NCI-H526 (cell line): ENCODE results near the gene CBFA2T3.

Source experiments
- DNase-seq, 2 experiments: peaks; one replicate each; lab custom pipeline; 2025; lab: John Stamatoyannopoulos, UW

The CBFA2T3 gene

GRCh38 chr16:88939245-88939971 lies 37.6 kb downstream of the CBFA2T3 start:
- DNase-seq: peak in 1 of 2 experiments; percentile 20

DNA sequence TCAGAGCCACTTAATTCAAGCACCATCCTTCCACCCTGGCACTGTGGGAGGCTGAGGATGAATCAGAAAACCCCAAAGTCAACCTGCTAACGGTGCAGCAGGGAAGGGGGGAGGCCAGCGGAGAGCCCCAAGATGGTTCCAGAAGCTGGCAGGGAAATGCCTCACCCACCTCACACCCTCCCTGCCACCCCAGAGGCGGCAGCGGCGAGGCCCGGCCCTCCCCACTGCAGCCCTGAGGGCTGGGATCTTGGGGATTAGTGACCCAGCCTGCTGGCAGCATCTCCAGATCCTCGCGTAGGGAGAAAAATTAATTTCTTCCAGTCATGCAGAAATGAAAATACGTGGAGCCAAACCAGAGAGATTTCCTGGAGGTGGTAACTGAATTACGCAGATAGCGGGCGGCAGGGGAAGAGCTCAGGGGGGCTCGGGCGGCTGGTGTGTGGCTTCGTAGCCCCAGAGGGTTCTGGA lies 38.2 kb downstream of the CBFA2T3 start:
- no peak for DNase-seq

DNA sequence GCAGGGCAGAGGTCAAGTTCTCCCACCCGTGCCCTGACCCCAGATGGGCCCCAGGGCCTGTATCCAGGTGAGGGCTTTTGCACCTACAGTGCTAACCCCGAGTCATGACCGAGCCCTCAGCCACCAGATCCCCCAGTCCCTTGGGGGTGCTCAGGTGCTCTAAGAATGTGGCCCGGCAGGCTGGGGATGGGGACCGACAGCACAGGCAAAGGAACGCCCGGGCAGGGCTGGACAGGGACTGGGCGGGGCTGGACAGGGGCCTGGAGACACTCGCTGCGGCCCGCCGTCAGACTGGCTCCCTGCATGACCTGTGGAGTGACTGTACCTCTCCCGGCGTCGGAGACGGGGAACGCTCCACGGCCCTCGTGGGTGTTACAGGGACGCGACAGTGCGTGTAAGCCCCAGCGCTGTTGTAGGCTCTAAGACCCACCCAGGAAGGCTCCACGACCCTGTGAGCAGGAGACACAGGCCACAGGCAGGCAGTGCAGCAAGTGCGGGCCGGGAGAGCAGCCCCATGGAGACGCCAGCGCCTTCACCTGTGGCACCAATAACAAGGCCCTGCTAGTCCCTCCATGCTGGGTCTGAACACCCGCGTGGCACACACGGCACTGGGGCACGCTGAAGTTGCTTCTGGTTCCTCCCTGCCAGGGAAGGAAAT lies 38.8 kb downstream of the CBFA2T3 start:
- no peak for DNase-seq

GRCh38 chr16:88937206-88937621 lies 39.8 kb downstream of the CBFA2T3 start:
- no peak for DNase-seq

GRCh38 chr16:88936556-88937205 lies 40.3 kb downstream of the CBFA2T3 start:
- no peak for DNase-seq

DNA sequence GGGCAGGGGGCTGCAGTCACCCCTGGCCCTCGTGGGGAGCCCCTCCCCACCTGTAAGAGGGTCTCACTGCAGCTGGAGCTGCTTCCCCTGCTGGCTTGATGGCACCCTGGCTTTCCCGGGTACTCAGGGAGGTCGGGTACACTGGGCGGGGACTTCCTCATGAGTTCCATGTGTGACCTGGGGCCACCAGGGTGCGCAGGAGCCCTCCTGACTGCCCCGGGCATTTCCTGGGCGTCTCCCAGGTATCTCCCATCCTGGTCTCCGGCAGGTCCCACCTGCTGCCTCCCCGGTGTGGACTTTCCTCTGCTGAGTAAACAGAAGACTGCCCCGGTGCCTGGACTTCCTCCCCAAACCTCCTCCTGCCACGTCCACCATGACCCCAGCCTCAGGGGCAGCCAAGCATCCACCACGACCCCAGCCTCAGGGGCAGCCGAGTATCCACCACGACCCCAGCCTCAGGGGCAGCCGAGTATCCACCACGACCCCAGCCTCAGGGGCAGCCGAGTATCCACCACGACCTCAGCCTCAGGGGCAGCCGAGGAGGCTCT lies 40.9 kb downstream of the CBFA2T3 start:
- peak; percentile 7 to 21 for DNase-seq

GRCh38 chr16:88934066-88934667 lies 42.8 kb downstream of the CBFA2T3 start:
- no peak for DNase-seq

DNA sequence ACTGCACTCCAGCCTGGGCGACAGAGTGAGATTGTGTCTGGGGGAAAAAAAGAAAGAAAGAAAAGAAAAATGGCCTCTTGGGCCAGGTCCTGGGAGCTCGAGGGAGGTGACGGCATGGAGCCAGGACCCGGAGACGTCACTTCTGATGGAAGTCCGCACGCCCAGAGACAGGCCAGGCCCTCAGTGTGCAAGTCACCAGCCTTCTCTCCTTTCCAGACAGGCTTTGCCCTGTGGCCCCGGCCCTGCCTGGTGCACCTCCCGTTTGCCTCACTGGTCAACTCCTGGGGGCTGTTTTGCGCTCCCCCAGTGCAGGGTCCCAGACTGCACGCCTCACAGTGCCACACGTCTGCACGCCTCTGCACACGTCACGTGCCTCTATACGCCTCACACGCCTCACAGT lies 44.1 kb downstream of the CBFA2T3 start:
- DNase-seq: no peak

DNA sequence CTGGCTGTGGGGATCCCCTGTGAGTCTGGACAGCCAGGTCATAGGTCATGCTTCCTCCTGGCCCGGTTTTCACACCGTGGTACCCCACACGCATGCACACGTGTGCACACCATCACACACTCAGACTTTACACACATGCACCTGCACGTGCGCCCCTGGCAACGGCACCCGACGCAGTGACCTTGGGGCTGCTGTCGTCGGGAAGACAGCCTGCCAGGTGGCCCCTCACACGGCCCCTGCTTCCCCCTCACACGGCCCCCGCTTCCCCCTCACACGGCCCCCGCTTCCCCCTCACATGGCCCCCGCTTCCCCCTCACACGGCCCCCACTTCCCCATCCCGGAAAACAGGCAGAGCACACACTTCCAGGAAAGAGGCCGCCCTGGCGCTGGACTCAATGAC lies 45.1 kb downstream of the CBFA2T3 start:
- DNase-seq: no peak

- DNase-seq: no peak
These were observed 45.6 kb downstream of the CBFA2T3 start for GRCh38 chr16:88931373-88931900.

GRCh38 chr16:88930716-88931115 lies 46.3 kb downstream of the CBFA2T3 start:
- DNase-seq: no peak

DNA sequence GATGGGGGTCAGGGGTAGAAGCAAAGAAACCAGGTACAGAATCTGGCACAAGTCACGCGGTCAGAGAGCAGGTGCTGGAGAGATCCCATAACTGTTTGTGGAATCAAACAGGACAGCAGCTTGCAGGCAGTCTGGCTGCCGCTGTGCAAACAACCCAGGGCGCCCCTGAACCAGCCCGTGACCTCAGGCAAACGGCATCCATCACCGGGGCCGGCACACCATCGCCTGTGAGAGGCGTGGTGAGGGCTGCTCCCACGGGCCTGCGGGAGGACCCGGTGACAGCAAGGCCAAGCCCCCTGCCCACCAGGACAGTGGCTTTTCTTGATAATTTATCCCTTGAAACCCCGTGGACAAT lies 47.9 kb downstream of the CBFA2T3 start:
- peak; percentile 29 to 66 for DNase-seq

- peak; percentile 25 to 72 for DNase-seq
These were observed 48.5 kb downstream of the CBFA2T3 start for GRCh38 chr16:88928405-88929090.

DNA sequence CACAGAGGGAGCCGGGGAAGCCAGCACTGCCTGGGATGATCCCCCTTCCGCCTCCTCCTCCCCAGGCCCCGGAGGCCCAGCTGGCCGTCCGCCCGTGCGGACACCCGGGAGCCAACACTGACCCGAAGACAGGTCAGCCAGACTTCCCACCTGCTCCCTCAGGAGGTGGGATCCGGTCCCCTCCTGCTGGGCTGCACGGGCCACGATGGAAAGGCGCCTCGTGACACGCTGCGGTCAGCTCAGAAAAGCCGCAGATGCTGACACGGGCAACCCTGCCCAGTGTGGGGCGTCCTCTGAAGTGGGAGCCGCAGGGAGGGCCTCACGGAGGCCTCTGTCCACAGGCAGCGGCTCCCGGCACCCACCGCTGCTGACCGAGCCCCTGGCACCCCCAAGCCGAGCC lies 49.3 kb downstream of the CBFA2T3 start:
- DNase-seq: no peak

DNA sequence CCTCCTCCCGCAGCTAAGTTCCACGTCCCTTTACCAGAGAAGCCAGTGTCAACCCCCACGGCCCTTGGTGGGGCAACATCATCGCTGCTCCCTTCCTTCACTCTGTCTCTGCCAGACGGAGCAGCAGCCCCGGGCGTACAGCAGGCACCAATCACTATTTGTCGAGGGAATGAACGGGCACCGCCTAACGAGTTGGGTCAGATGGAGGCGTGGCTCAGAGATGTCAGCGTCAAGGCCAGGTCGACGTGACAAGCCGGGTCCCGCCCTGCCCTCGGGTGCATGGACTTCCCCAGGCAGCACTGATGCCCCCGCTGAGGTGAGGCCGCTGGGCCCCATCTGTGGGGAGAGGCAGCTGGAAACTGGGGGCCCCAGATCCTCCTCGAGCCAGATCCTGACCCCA lies 50.0 kb downstream of the CBFA2T3 start:
- DNase-seq: no peak

DNA sequence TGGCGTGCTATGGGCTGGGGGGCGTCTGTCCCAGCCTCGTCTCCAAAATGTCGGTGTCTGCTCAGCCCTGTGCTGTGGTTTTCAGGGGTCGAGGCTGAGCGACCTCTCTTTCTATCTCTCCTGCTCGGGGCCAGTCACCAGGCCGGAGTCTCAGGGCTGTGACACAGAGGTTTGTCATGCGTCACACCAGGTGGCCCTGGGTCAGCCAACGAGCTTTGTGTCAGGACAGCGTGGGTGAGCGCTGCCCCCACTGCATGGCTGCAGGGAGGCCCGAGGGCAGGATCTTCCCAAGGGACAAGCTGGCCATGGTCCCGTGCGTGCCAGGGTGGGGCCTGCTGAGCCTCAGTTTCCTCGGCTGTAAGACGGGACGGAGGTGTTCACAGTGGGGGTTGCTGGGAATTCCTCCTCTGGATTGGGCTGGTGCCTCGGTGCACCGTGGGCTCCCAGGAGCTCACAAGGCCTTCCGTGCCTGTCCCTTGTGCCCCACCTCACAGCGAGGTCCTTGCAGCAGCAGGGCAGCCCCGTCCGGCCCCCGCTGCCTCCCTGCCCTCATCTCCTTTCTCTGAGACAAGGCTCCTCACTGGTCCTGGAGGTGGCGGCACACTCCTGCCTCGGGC lies 50.5 kb downstream of the CBFA2T3 start:
- no peak for DNase-seq

GRCh38 chr16:88925540-88925887 lies 51.5 kb downstream of the CBFA2T3 start:
- DNase-seq: no peak

DNA sequence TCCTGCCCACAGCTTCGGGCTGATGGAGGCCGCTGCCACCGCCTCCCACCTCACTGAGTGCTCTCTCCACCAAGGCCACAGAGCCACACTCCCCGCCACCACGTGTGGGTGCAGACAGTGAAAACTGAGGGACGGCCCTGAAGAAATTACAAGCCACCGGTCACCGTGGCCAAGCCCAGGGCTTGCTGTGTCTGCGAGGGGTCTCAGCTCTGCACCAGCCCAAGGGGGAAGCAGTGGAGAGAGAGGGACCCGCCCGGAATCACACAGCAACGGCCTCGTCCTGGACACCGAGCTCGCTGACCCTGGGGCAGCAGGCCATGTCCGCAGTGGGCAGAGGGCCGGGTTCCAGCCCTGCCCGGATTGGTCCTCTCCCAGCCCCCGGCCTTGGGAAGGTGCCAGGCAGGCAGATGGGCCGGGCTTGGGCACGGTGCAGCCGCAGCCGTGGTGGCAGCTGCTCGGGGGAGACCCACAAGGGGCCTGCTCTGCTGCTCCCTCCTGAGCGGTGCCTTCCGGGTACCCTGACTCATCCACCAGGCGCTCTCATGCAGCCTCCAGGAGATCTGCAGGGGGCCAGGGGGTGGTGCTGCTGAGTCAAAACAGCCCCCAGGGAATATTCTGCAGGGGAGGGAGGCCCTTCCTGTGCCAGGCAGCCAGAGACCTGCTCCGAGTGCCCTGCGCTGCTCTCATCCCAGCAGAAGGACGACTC lies 52.0 kb downstream of the CBFA2T3 start:
- peak in 1 of 2 experiments; percentile 54 for DNase-seq

- DNase-seq: no peak
These were observed 52.8 kb downstream of the CBFA2T3 start for GRCh38 chr16:88923926-88924833.
